ENCODE results near the gene RFTN1. TPM values are rescaled to one million over a fixed set of nuclear protein-coding genes. Genes with fewer than 3 reads are reported as not detected.
A peak's percentile ranks its signal among the peaks of the same experiment; 100 is the strongest.

RFTN1 gene
- total RNA-seq, 4 donors from 2014 or later: 32.0 to 187 (median 47.6) TPM

DNA sequence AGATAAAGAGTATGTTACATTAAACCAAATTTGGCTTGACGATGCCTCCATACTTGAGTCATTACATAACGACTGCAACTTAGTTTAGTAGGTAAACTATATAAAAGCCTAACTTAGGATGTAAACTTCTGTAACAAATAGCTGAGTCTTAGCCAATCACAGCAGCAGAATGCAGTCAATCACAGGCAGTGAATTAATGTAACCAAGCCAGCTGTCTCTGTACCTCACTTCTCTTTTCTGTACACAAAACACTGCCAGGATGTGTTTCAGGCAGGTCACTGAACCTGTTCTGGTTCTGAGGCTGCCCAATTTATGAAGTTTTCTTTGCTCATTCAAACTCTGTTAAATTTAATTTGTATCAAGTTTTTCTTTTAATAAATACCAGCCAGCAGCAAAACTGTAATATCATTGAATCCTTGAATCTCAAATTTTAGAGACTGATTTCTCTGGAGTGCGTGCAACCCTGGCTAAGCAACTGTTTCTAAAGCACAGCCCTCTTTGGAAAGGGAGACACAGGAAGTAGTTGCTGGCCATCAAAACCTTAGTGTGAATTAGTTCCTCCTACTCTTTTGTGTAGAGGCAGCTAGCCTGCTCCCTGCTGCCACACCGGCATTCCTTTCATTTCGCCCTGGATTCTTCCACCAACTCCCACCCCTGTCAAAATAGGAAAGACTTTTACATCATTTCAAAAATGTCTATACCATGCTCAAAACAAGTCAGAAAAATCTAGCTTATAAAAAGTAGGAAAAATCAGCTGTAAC, 15.2 kb downstream of the RFTN1 start:
- intact Hi-C loops (cut with DNase I; ENCODE audit: low total_unique reads): no loop called here

GRCh38 chr3:16496408-16497222, 16.9 kb downstream of the RFTN1 start:
- Histone ChIP-seq H3K27ac (no peak overlapping the region), H3K4me3 (no peak overlapping the region), H3K4me1 (no peaks in the 10 kb centered on the region), H3K27me3 (no peaks in the 10 kb centered on the region), H3K36me3 (no peaks in the 10 kb centered on the region), H3K9me3 (no peaks in the 10 kb centered on the region)
- DNase-seq: no peak
- intact Hi-C loops (cut with DNase I; ENCODE audit: low total_unique reads): no loop called here
- TF ChIP-seq POLR2A (IDR thresholded peaks at IDR 0.05) (no peak), CTCF (IDR thresholded peaks at IDR 0.05) (no peak)

More for the DNA sequence above, 15.2 kb downstream of the RFTN1 start:
- Histone ChIP-seq H3K36me3 (no peaks in the 10 kb centered on the region), H3K4me3 (no peak overlapping the region), H3K27me3 (no peaks in the 10 kb centered on the region), H3K9me3 (no peaks in the 10 kb centered on the region), H3K27ac (no peak overlapping the region), H3K4me1 (no peaks in the 10 kb centered on the region)
- DNase-seq: no peak
- no peak for TF ChIP-seq POLR2A (IDR thresholded peaks at IDR 0.05)
- TF ChIP-seq CTCF (IDR thresholded peaks at IDR 0.05): no peak

DNA sequence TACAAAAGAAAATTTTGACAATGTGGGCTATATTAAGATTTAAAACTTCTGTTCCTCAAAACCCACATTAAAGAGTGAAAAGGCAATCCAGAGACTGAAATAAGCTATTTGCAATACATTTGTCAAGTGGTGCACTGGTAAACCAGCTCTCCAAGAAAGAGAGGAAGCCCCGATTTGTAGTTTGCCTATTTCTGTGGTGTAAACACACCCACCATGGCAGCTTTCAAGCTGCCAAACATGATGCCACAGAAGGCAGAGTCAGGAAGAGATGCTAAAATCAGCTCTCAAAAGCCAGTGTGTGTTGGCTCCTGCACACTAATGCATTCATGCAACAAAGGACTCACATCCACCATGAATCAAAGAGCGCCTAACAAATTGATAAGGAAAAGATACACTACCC, 17.5 kb downstream of the RFTN1 start:
- Histone ChIP-seq H3K4me1 (no peaks in the 10 kb centered on the region), H3K36me3 (no peaks in the 10 kb centered on the region), H3K9me3 (no peaks in the 10 kb centered on the region), H3K27me3 (no peaks in the 10 kb centered on the region), H3K4me3 (no peak overlapping the region), H3K27ac (peak overlapping the region in 1 of 2 donors; percentile 58)
- DNase-seq: no peak
- intact Hi-C loops (cut with DNase I; ENCODE audit: low total_unique reads): no loop called here
- TF ChIP-seq POLR2A (IDR thresholded peaks at IDR 0.05) (no peak), CTCF (IDR thresholded peaks at IDR 0.05) (no peak)

GRCh38 chr3:16494814-16495431, 18.6 kb downstream of the RFTN1 start:
- Histone ChIP-seq H3K4me1 (no peaks in the 10 kb centered on the region), H3K4me3 (no peak overlapping the region), H3K36me3 (no peaks in the 10 kb centered on the region), H3K9me3 (no peaks in the 10 kb centered on the region), H3K27ac (peak overlapping the region; percentile 42 to 58), H3K27me3 (no peaks in the 10 kb centered on the region)
- DNase-seq: no peak
- no peak for TF ChIP-seq CTCF (IDR thresholded peaks at IDR 0.05)
- no peak for TF ChIP-seq POLR2A (IDR thresholded peaks at IDR 0.05)
- intact Hi-C loops (cut with DNase I; ENCODE audit: low total_unique reads): no loop called here

Measured in uterus (tissue), 4 donors.